B cell (primary cell): ENCODE results near the gene CIZ1. TPM values are rescaled to one million over a fixed set of nuclear protein-coding genes. Genes with fewer than 3 reads are reported as not detected.

Experiments used
- ATAC-seq: fragments of 200-7000 bp; cut with Tn5 transposase; one replicate; pipeline ENCODE4 v1.10.0; 2021; ENCODE audit warnings: low read depth, mild to moderate bottlenecking, moderate number of reproducible peaks, moderate library complexity
- CTCF ChIA-PET: fragments of 350-600 bp; sonication (Branson Sonifier 250); formaldehyde crosslinking; loops from one replicate; lab custom pipeline; 2021; ENCODE audit warnings: antibody characterized with exemption, inconsistent platforms; lab: Charles Lee
- POLR2A ChIA-PET: fragments of 350-600 bp; sonication (Branson Sonifier 250); formaldehyde crosslinking; loops from one replicate; lab custom pipeline; 2021; ENCODE audit warnings: antibody characterized with exemption; lab: Charles Lee
- DNase-seq: peaks from one replicate; pipeline ENCODE4 v3.0.0; 2013
- H2AFZ ChIP-seq: 2 replicates; pipeline ENCODE4 v1.6.1; 2012; ENCODE audit warnings: mild to moderate bottlenecking, low read depth, low read length; ENCODE audit not compliant: insufficient read depth, poor library complexity, severe bottlenecking
- H3K27ac ChIP-seq, 2 donors: 1 replicate in 1 of 2; 2 replicates in 1 of 2; pipeline ENCODE4 v1.5.1; 2012 to 2013; ENCODE audit warnings: low read length in 2 of 2, mild to moderate bottlenecking in 2 of 2, moderate library complexity in 1 of 2
- H3K27me3 ChIP-seq, 4 experiments: fragments of 200-600 bp in 1 of 4; sonication (generic) in 1 of 4; replicated peaks in 1 of 4; 1 replicate in 2 of 4; 2 replicates in 2 of 4; pipeline versions ENCODE4 v1.6.1 to v1.7.0; 2013 to 2016; ENCODE audit warnings: low read length in 3 of 4, mild to moderate bottlenecking in 2 of 4, mixed read lengths in 1 of 4, moderate library complexity in 1 of 4; ENCODE audit not compliant: insufficient read depth in 4 of 4, control insufficient read depth in 3 of 4; ENCODE audit errors: control extremely low read depth in 1 of 4
- H3K36me3 ChIP-seq, 2 experiments: replicated peaks in 1 of 2; 1 replicate in 1 of 2; 2 replicates in 1 of 2; pipeline versions ENCODE4 v1.6.1 to v1.7.1; 2013; ENCODE audit warnings: low read length in 1 of 2; ENCODE audit not compliant: insufficient read depth in 2 of 2, control insufficient read depth in 1 of 2; ENCODE audit errors: control extremely low read depth in 1 of 2, extremely low read depth in 1 of 2
- H3K4me1 ChIP-seq, 2 donors: fragments of 200-600 bp in 1 of 2; sonication (generic) in 1 of 2; 1 replicate in 1 of 2; 2 replicates in 1 of 2; pipeline versions ENCODE4 v1.5.1 to v1.6.1; 2013 to 2017; ENCODE audit warnings: low read length in 2 of 2; ENCODE audit not compliant: control insufficient read depth in 2 of 2, insufficient read depth in 2 of 2
- H3K4me2 ChIP-seq: replicated peaks from 2 replicates; pipeline ENCODE3; 2012; ENCODE audit warnings: mild to moderate bottlenecking, low read depth, low read length; ENCODE audit not compliant: poor library complexity, severe bottlenecking
- H3K4me3 ChIP-seq, 5 experiments: fragments of 200-600 bp in 1 of 5; sonication (generic) in 1 of 5; 1 replicate in 3 of 5; 2 replicates in 2 of 5; pipeline versions ENCODE4 v1.5.1 to v1.7.0; 2011 to 2016; ENCODE audit warnings: low read length in 4 of 5, mild to moderate bottlenecking in 4 of 5, low read depth in 2 of 5, control low read depth in 1 of 5, moderate library complexity in 1 of 5; ENCODE audit not compliant: insufficient read depth in 1 of 5; ENCODE audit errors: control extremely low read depth in 1 of 5, extremely low read depth in 1 of 5
- H3K79me2 ChIP-seq: fragments of 200-600 bp; sonication (generic); one replicate; pipeline ENCODE4 v1.6.0; 2016; ENCODE audit warnings: low read length; ENCODE audit not compliant: control insufficient read depth, insufficient read depth
- H3K9ac ChIP-seq: fragments of 200-600 bp; sonication (generic); 2 replicates; pipeline ENCODE4 v1.6.1; 2017; ENCODE audit warnings: mild to moderate bottlenecking, low read length, moderate library complexity
- H3K9me3 ChIP-seq, 3 donors: one replicate each; pipeline versions ENCODE4 v1.6.1 to v1.7.1; 2013; ENCODE audit warnings: low read length in 2 of 3; ENCODE audit not compliant: control insufficient read depth in 2 of 3, insufficient read depth in 1 of 3; ENCODE audit errors: control extremely low read depth in 1 of 3
- H4K20me1 ChIP-seq: 2 replicates; pipeline ENCODE4 v1.6.0; 2012; ENCODE audit warnings: mild to moderate bottlenecking, low read length; ENCODE audit not compliant: insufficient read depth, control insufficient read depth, poor library complexity, severe bottlenecking
- H3K27ac Mint-ChIP-seq: one replicate; pipeline ENCODE4 v1.8.0; 2021; ENCODE audit warnings: mixed read lengths
- H3K27me3 Mint-ChIP-seq: one replicate; pipeline ENCODE4 v1.8.0; 2021; ENCODE audit warnings: mixed read lengths
- H3K4me1 Mint-ChIP-seq: one replicate; pipeline ENCODE4 v1.8.0; 2021; ENCODE audit warnings: mixed read lengths
- H3K4me3 Mint-ChIP-seq: one replicate; pipeline ENCODE4 v1.8.0; 2021; ENCODE audit warnings: mixed read lengths
- H3K9me3 Mint-ChIP-seq: one replicate; pipeline ENCODE4 v1.8.0; 2022; ENCODE audit warnings: mixed read lengths; ENCODE audit not compliant: insufficient read depth
- CTCF ChIP-seq: fragments of 200-600 bp; IDR thresholded peaks from one replicate; pipeline ENCODE4 v1.8.0; 2022; ENCODE audit warnings: antibody characterized with exemption, mild to moderate bottlenecking
- EZH2 ChIP-seq: IDR thresholded peaks from 2 replicates; pipeline ENCODE4 v1.6.1; 2012; ENCODE audit warnings: borderline replicate concordance, low read depth, mild to moderate bottlenecking, moderate library complexity, low read length; ENCODE audit not compliant: insufficient read depth, poor library complexity, severe bottlenecking
- WGBS: methylation state at CpG from one replicate; pipeline ENCODE4 v1.1.5; 2013; ENCODE audit warnings: missing lambda C conversion rate; ENCODE audit not compliant: insufficient coverage; 5-methylcytosine and 5-hydroxymethylcytosine counted together
- intact Hi-C: fragments of 100-400 bp; cut with micrococcal nuclease; formaldehyde crosslinking; loops from one replicate; pipeline ENCODE4 v1.10.0; 2022
- polyA plus RNA-seq: library from polyadenylated mRNA; depleted of rRNA; stranded (reverse); fragments of >200 nt; gene quantifications from 2 replicates; pipeline ENCODE4 v1.2.3, GENCODE V29; 2012
- total RNA-seq, 2 donors: library from RNA; stranded (reverse); fragments of 120-200 nt in 1 of 2; gene quantifications; 1 replicate in 1 of 2; 2 replicates in 1 of 2; pipeline versions ENCODE4 v1.2.3 to v1.2.4, GENCODE V29; 2013 to 2022

Gene CIZ1
- total and polyA plus RNA-seq, 2 donors (not counting 1 experiment from before 2014, with no cell fraction given) = 79.9 to 160 TPM

GRCh38 chr9:128166169-128166568 is 25.2 kb downstream of the CIZ1 start:
- 95% methylated on average over 12 of the region's 18 CpGs for WGBS
- Histone ChIP-seq H3K4me2 (no peak overlapping the region), H3K27ac (no peak overlapping the region), H3K27me3 (no peaks in the 10 kb centered on the region), H3K4me3 (no peak overlapping the region), H3K79me2 (peaks cover 12% of the 10 kb centered on the region), H3K9me3 (no peaks in the 10 kb centered on the region), H3K36me3 (peaks cover 6 to 52% of the 10 kb centered on the region in 2 experiments), H3K9ac (no peak overlapping the region), H4K20me1 (no peaks in the 10 kb centered on the region), H2AFZ (no peak overlapping the region), H3K4me1 (peaks cover 1 to 2% of the 10 kb centered on the region in 2 donors)
- Mint-ChIP-seq H3K4me1 (peaks cover 7% of the 10 kb centered on the region), H3K4me3 (no peak overlapping the region), H3K9me3 (no peaks in the 10 kb centered on the region), H3K27ac (no peak overlapping the region), H3K27me3 (no peaks in the 10 kb centered on the region)
- no peak for DNase-seq
- POLR2A ChIA-PET = no interaction called here
- CTCF ChIA-PET = no interaction called here
- no peak for TF ChIP-seq CTCF
- no peak for TF ChIP-seq EZH2
- ATAC-seq = no peak
- intact Hi-C loops = no loop called here

- no peak for TF ChIP-seq EZH2
- no peak for TF ChIP-seq CTCF
- no peaks in the 10 kb centered on the region for H3K9me3 ChIP-seq
- DNase-seq (no peak), ATAC-seq (no peak)
- no peak overlapping the region for H3K9ac ChIP-seq
- no peaks in the 10 kb centered on the region for H4K20me1 ChIP-seq
- peaks cover 6 to 41% of the 10 kb centered on the region in 2 experiments for H3K36me3 ChIP-seq
- Mint-ChIP-seq H3K9me3 (no peaks in the 10 kb centered on the region), H3K4me3 (no peak overlapping the region), H3K27ac (no peak overlapping the region), H3K27me3 (no peaks in the 10 kb centered on the region), H3K4me1 (peaks cover 10% of the 10 kb centered on the region)
- H3K79me2 ChIP-seq = peaks cover 15% of the 10 kb centered on the region
- WGBS = 95% methylated on average over 7 of the region's 14 CpGs
- H3K4me3 ChIP-seq = no peak overlapping the region
- no peak overlapping the region for H2AFZ ChIP-seq
- CTCF ChIA-PET = no interaction called here
- no peak overlapping the region for H3K4me2 ChIP-seq
- POLR2A ChIA-PET = no interaction called here
- intact Hi-C loops = no loop called here
- H3K27me3 ChIP-seq = no peaks in the 10 kb centered on the region
- H3K4me1 ChIP-seq = peaks cover 6 to 14% of the 10 kb centered on the region in 2 donors
- no peak overlapping the region for H3K27ac ChIP-seq
Observed at GRCh38 chr9:128164307-128164885, 27.0 kb downstream of the CIZ1 start.
